ENCODE results near the gene ZGRF1. TPM values are rescaled to one million over a fixed set of nuclear protein-coding genes. Genes with fewer than 3 reads are reported as not detected.
"Not testable (repeated sequence)": the region's sequence is repeated elsewhere in the genome, so short reads cannot be mapped to it uniquely, and the experiment has no call there.

The ZGRF1 gene
- polyA plus RNA-seq, 1 donor = 8.5 TPM

GRCh38 chr4:112557676-112558411 is 78.9 kb downstream of the ZGRF1 start:
- DNase-seq = no peak

- DNase-seq = not testable (repeated sequence)
Measured at GRCh38 chr4:112554271-112554670, 82.4 kb downstream of the ZGRF1 start.

GRCh38 chr4:112552668-112553067 is 84.0 kb downstream of the ZGRF1 start:
- DNase-seq = no peak

- no peak for DNase-seq
Measured at GRCh38 chr4:112550728-112551127, 86.0 kb downstream of the ZGRF1 start.

- no peak for DNase-seq
Measured at GRCh38 chr4:112546476-112546875, 90.2 kb downstream of the ZGRF1 start.

- no peak for DNase-seq
Measured at GRCh38 chr4:112545346-112545745, 91.4 kb downstream of the ZGRF1 start.

- DNase-seq = no peak
Measured at GRCh38 chr4:112540695-112541094, 96.0 kb downstream of the ZGRF1 start.

- no peak for DNase-seq
Measured at GRCh38 chr4:112536123-112536522, 100.6 kb downstream of the ZGRF1 start.

GRCh38 chr4:112532267-112532666 is 104.4 kb downstream of the ZGRF1 start:
- DNase-seq = no peak

GRCh38 chr4:112531146-112531545 is 105.6 kb downstream of the ZGRF1 start:
- no peak for DNase-seq

GRCh38 chr4:112526061-112526460 is 110.6 kb downstream of the ZGRF1 start:
- DNase-seq = no peak

GRCh38 chr4:112523764-112524505 is 112.8 kb downstream of the ZGRF1 start:
- DNase-seq = no peak

- DNase-seq = peak; percentile 43
Measured at GRCh38 chr4:112523008-112523721, 113.5 kb downstream of the ZGRF1 start.

GRCh38 chr4:112522431-112522830 is 114.3 kb downstream of the ZGRF1 start:
- DNase-seq = not testable (repeated sequence)

GRCh38 chr4:112521123-112522023 is 115.3 kb downstream of the ZGRF1 start:
- DNase-seq = no peak

GRCh38 chr4:112520598-112521122 is 116.0 kb downstream of the ZGRF1 start:
- no peak for DNase-seq

- DNase-seq = no peak
Measured at GRCh38 chr4:112519689-112520597, 116.8 kb downstream of the ZGRF1 start.

- DNase-seq = no peak
Measured at GRCh38 chr4:112518675-112519074, 118.0 kb downstream of the ZGRF1 start.

GRCh38 chr4:112517911-112518310 is 118.8 kb downstream of the ZGRF1 start:
- no peak for DNase-seq

GRCh38 chr4:112517067-112517634 is 119.6 kb downstream of the ZGRF1 start:
- DNase-seq = no peak

Measured in hindlimb muscle (tissue), 1 donor.